Measurements from ENCODE around the gene IRGQ.
A peak's percentile ranks its signal among the peaks of the same experiment; 100 is the strongest.

IRGQ gene

DNA sequence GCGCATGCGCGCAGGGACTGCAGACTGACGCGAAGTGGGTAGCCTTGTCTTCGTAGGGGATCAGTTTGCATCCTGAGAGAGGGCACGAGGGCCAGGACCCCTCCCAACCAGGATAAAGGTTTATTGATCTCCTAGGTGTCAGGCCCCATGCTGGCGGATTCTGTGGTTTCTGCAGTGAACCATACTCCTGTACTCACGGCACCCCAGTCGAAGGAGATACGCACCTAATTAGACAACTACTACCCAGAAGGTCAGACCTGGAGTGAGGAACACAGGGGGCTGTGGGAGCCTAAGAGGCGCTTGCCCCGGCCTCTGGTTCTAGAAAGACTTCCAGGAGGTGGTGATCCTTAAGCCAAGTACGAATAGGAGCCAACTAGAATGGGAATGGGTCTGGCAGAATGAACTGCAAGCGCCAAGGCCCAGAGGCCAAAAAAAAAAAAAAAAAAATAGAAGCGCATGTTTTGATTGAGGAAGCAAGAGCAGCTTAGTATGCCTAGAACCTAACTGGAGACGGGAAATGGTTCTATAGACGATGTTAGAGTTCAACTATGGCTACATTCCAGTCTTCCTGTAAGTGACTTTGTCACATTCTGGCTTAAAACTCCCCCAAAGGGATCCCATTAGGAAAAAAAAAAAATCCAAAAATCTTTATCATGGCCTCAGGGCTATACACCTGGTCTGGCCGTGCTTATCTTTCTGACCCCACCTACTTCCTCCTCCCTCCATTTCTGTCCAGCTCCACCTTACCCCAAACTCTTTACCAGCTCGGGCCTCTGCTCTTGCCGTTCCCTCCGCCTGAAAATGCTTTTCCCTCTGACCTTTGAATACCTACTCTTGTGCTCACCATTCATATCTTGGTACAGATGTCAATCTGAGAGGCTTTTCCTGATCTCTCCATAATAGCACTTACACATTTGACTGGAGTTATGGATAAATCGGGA is 24.4 kb upstream of the IRGQ start:
- no peaks in the 10 kb centered on the region for H3K27me3 ChIP-seq (ENCODE audit: control insufficient read depth, low read length)
- peaks cover 34% of the 10 kb centered on the region for H3K4me1 ChIP-seq (ENCODE audit: control insufficient read depth, low read length)
- H3F3A ChIP-seq (ENCODE audit: control insufficient read depth, insufficient read depth) = peaks cover 5% of the 10 kb centered on the region; the same call in 1 of the 2 replicates
- H3K9me2 ChIP-seq (replicated peaks; ENCODE audit: control insufficient read depth, low read length) = no peaks in the 10 kb centered on the region
- peak overlapping the region; percentile 100 for H3K4me3 ChIP-seq (ENCODE audit: low read length)
- TF ChIP-seq, protein P1, sequence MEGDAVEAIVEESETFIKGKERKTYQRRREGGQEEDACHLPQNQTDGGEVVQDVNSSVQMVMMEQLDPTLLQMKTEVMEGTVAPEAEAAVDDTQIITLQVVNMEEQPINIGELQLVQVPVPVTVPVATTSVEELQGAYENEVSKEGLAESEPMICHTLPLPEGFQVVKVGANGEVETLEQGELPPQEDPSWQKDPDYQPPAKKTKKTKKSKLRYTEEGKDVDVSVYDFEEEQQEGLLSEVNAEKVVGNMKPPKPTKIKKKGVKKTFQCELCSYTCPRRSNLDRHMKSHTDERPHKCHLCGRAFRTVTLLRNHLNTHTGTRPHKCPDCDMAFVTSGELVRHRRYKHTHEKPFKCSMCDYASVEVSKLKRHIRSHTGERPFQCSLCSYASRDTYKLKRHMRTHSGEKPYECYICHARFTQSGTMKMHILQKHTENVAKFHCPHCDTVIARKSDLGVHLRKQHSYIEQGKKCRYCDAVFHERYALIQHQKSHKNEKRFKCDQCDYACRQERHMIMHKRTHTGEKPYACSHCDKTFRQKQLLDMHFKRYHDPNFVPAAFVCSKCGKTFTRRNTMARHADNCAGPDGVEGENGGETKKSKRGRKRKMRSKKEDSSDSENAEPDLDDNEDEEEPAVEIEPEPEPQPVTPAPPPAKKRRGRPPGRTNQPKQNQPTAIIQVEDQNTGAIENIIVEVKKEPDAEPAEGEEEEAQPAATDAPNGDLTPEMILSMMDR (IDR thresholded peaks at IDR 0.05; ENCODE audit: low read depth, low read length, poor library complexity, severe bottlenecking) = no peak
- TF ChIP-seq EZH2phosphoT487 (IDR thresholded peaks at IDR 0.05; ENCODE audit: borderline replicate concordance, low read length) = no peak
- H3K9me3 ChIP-seq (ENCODE audit: control insufficient read depth, insufficient read depth, low read length) = no peaks in the 10 kb centered on the region
- H4K20me1 ChIP-seq (ENCODE audit: control insufficient read depth, insufficient read depth, low read depth, low read length) = no peaks in the 10 kb centered on the region
- H3K36me3 ChIP-seq (ENCODE audit: control insufficient read depth, low read length) = peaks cover 15% of the 10 kb centered on the region
- peaks cover 50% of the 10 kb centered on the region for H3K79me2 ChIP-seq (ENCODE audit: control insufficient read depth, low read length)
- H3K27ac ChIP-seq (ENCODE audit: low read depth, low read length) = peak overlapping the region; percentile 93
- H3K4me2 ChIP-seq (ENCODE audit: low read length) = peak overlapping the region; percentile 97

DNA sequence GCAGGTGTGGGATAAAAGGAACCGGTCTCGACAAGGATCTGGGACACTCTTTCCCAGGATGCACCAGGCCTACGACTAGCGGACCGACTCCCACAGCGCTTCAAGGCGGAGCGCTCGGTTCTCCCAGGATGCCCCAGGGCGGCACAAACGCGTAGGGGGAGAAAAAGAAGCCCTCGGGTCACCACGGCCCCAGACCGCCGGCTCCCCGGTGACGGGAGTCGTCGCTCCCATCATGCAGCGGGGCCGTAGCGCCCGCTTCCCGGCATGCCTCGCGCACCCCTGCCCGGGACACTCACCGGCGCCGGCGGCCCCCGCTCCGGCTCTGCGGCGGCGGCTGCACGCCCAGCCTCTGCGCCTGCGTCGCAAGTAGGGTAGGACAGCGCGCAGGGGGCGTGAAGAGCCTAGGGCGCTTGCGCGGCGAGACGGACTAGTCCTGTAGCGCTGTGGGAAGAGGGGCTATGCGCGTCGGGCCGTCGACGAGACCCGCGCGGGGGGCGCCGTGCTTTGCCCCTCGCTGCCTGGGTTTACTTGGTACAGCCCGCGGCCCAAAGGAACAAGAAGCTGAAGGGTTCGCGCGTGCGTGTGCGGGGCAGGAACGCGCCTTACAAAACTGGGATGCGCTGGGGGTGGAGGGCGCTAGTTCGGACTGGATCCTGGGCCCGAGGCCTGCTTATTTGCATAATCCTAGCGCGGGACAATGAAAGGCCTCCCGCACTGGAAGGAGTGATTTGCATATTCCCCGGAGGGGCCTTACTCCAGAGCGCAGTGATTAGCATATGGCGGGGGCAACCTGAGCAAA is 23.5 kb upstream of the IRGQ start, which contains the start of gene ZNF428:
Gene ZNF428, minus strand, starts transcription at position 368 of the 799 bp plus-strand sequence. CDS start 5,325 bp downstream, outside the sequence.
- peaks cover 27% of the 10 kb centered on the region for H3K4me1 ChIP-seq (ENCODE audit: control insufficient read depth, low read length)
- peak within 1 kb of the TSS; percentile 100 for H3K4me3 ChIP-seq (ENCODE audit: low read length)
- H3K9me2 ChIP-seq (replicated peaks; ENCODE audit: control insufficient read depth, low read length) = no peaks in the 10 kb centered on the region
- H3K79me2 ChIP-seq (ENCODE audit: control insufficient read depth, low read length) = peaks cover 58% of the 10 kb centered on the region
- no peaks in the 10 kb centered on the region for H4K20me1 ChIP-seq (ENCODE audit: control insufficient read depth, insufficient read depth, low read depth, low read length)
- H3K4me2 ChIP-seq (ENCODE audit: low read length) = peak within 1 kb of the TSS; percentile 97
- H3K27me3 ChIP-seq (ENCODE audit: control insufficient read depth, low read length) = no peaks in the 10 kb centered on the region
- H3K27ac ChIP-seq (ENCODE audit: low read depth, low read length) = peak within 1 kb of the TSS; percentile 93
- TF ChIP-seq, protein P1 (IDR thresholded peaks at IDR 0.05; ENCODE audit: low read depth, low read length, poor library complexity, severe bottlenecking) = peak; percentile 8
- no peak for TF ChIP-seq EZH2phosphoT487 (IDR thresholded peaks at IDR 0.05; ENCODE audit: borderline replicate concordance, low read length)
- H3K36me3 ChIP-seq (ENCODE audit: control insufficient read depth, low read length) = peaks cover 15% of the 10 kb centered on the region
- H3K9me3 ChIP-seq (ENCODE audit: control insufficient read depth, insufficient read depth, low read length) = no peaks in the 10 kb centered on the region
- H3F3A ChIP-seq (ENCODE audit: control insufficient read depth, insufficient read depth) = peaks cover 5% of the 10 kb centered on the region; the same call in 1 of the 2 replicates

DNA sequence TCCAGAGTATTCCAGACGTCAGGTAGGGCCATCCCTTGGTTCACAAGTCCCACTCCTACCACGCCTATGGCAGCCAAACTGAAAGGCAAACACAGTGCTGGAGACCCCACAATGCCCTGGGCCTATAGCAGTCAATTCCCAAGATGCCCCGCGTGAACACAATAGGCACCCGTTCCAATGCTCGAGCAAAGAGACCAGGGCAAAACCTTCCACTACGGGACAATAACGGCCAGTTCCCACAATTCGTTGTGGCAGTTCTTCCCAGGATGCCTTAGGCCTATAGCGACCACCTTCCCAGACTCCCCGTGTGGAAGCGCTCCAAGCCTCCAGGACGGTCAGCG is 23.0 kb upstream of the IRGQ start:
- Histone ChIP-seq H3K4me3 (ENCODE audit: low read length) (peak overlapping the region; percentile 100), H3K36me3 (ENCODE audit: control insufficient read depth, low read length) (peaks cover 18% of the 10 kb centered on the region), H3K27ac (ENCODE audit: low read depth, low read length) (peak overlapping the region; percentile 93), H3K9me3 (ENCODE audit: control insufficient read depth, insufficient read depth, low read length) (no peaks in the 10 kb centered on the region), H4K20me1 (ENCODE audit: control insufficient read depth, insufficient read depth, low read depth, low read length) (no peaks in the 10 kb centered on the region), H3K4me2 (ENCODE audit: low read length) (peak overlapping the region; percentile 97), H3K4me1 (ENCODE audit: control insufficient read depth, low read length) (peaks cover 25% of the 10 kb centered on the region), H3K9me2 (replicated peaks; ENCODE audit: control insufficient read depth, low read length) (no peaks in the 10 kb centered on the region), H3K79me2 (ENCODE audit: control insufficient read depth, low read length) (peaks cover 64% of the 10 kb centered on the region), H3F3A (ENCODE audit: control insufficient read depth, insufficient read depth) (peaks cover 5% of the 10 kb centered on the region; the same call in 1 of the 2 replicates), H3K27me3 (ENCODE audit: control insufficient read depth, low read length) (no peaks in the 10 kb centered on the region)
- TF ChIP-seq, protein P1 (IDR thresholded peaks at IDR 0.05; ENCODE audit: low read depth, low read length, poor library complexity, severe bottlenecking) = no peak
- TF ChIP-seq EZH2phosphoT487 (IDR thresholded peaks at IDR 0.05; ENCODE audit: borderline replicate concordance, low read length) = no peak

Data from DOHH2 (cell line).